K562 (cell line): ENCODE measurements around the gene NPHP1.
"Not testable (repeated sequence)": the region's sequence is repeated elsewhere in the genome, so short reads cannot be mapped to it uniquely, and the experiment has no call there.

Source experiments
- CREB1 ChIP-seq, 2 experiments: sonication (generic) in 1 of 2; formaldehyde crosslinking in 1 of 2; IDR thresholded peaks; 2 replicates each; pipeline versions ENCODE4 v1.6.1 to v1.8.0; 2012 to 2022; ENCODE audit warnings: inconsistent platforms in 1 of 2, mild to moderate bottlenecking in 1 of 2, missing genetic modification reagents in 1 of 2, moderate library complexity in 1 of 2
- EP300 ChIP-seq: IDR thresholded peaks from 2 replicates; pipeline ENCODE4 v1.6.1; 2012; ENCODE audit warnings: low read length, improper control_type of control experiment
- JUN ChIP-seq, 2 experiments: sonication (generic) in 1 of 2; formaldehyde crosslinking in 1 of 2; IDR thresholded peaks; 2 replicates each; pipeline versions ENCODE4 v1.6.1 to v1.8.0; 2012 to 2022; ENCODE audit warnings: borderline replicate concordance in 2 of 2, mild to moderate bottlenecking in 2 of 2, improper control_type of control experiment in 1 of 2, low read depth in 1 of 2, low read length in 1 of 2, missing genetic modification reagents in 1 of 2
- PHB2 ChIP-seq: fragments of 450-650 bp; IDR thresholded peaks from 2 replicates; pipeline ENCODE4 v1.6.1; 2017; ENCODE audit warnings: low read depth
- TAF1 ChIP-seq: IDR thresholded peaks from 2 replicates; pipeline ENCODE4 v1.6.1; 2011; ENCODE audit warnings: mild to moderate bottlenecking, low read length, moderate library complexity; ENCODE audit not compliant: insufficient read depth, control insufficient read depth, severe bottlenecking; ENCODE audit errors: extremely low read depth
- TAF7 ChIP-seq: fragments of 450-650 bp; IDR thresholded peaks from 2 replicates; pipeline ENCODE4 v1.6.1; 2016; ENCODE audit warnings: missing genetic modification characterization, missing compliant biosample characterization
- ZBTB5 ChIP-seq: fragments of 450-650 bp; IDR thresholded peaks from 2 replicates; pipeline ENCODE4 v1.6.1; 2017; ENCODE audit warnings: antibody characterized with exemption

- not testable (repeated sequence) for TF ChIP-seq EP300; ZBTB5; TAF7 (tag); PHB2; JUN (IDR thresholded peaks at IDR 0.05; ENCODE audit: borderline replicate concordance, low read depth, low read length); JUN (CRISPR knock-in tag; IDR thresholded peaks at IDR 0.05; ENCODE audit: borderline replicate concordance); CREB1 (IDR thresholded peaks at IDR 0.05); CREB1 (CRISPR knock-in tag; IDR thresholded peaks at IDR 0.05); TAF1
Measured at GRCh38 chr2:110222626-110223025, 17.8 kb upstream of the NPHP1 start.
